Mucosa of rectum (tissue), 2 donors: ENCODE data around the gene KASH5.
A peak's percentile ranks its signal among the peaks of the same experiment; 100 is the strongest.
"Not testable (repeated sequence)": the region's sequence is repeated elsewhere in the genome, so short reads cannot be mapped to it uniquely, and the experiment has no call there.

Source experiments
- H3K27ac ChIP-seq, 2 donors: one replicate each; pipeline ENCODE4 v1.7.0; 2013; ENCODE audit warnings: inconsistent platforms in 2 of 2, low read depth in 2 of 2, low read length in 2 of 2
- H3K27me3 ChIP-seq, 2 donors: one replicate each; pipeline ENCODE4 v1.7.0; 2013; ENCODE audit warnings: low read length in 2 of 2; ENCODE audit not compliant: control insufficient read depth in 2 of 2, insufficient read depth in 2 of 2
- H3K36me3 ChIP-seq, 2 donors: one replicate each; pipeline ENCODE4 v1.7.0; 2013; ENCODE audit warnings: low read length in 2 of 2; ENCODE audit not compliant: control insufficient read depth in 2 of 2, insufficient read depth in 2 of 2
- H3K4me1 ChIP-seq, 2 donors: one replicate each; pipeline ENCODE4 v1.7.0; 2013; ENCODE audit warnings: low read length in 2 of 2, mild to moderate bottlenecking in 1 of 2; ENCODE audit not compliant: control insufficient read depth in 2 of 2, insufficient read depth in 2 of 2
- H3K4me3 ChIP-seq, 2 donors: one replicate each; pipeline ENCODE4 v1.7.0; 2013; ENCODE audit warnings: low read length in 2 of 2
- H3K9ac ChIP-seq, 2 donors: one replicate each; pipeline ENCODE4 v1.7.0; 2013; ENCODE audit warnings: low read length in 2 of 2, low read depth in 1 of 2, mild to moderate bottlenecking in 1 of 2
- H3K9me3 ChIP-seq, 2 donors: one replicate each; pipeline ENCODE4 v1.7.0; 2013; ENCODE audit warnings: low read length in 2 of 2; ENCODE audit not compliant: control insufficient read depth in 2 of 2
- donor health status: healthy.
- donor health status: Normal muscosa, but diverticular disease.

The KASH5 gene

DNA sequence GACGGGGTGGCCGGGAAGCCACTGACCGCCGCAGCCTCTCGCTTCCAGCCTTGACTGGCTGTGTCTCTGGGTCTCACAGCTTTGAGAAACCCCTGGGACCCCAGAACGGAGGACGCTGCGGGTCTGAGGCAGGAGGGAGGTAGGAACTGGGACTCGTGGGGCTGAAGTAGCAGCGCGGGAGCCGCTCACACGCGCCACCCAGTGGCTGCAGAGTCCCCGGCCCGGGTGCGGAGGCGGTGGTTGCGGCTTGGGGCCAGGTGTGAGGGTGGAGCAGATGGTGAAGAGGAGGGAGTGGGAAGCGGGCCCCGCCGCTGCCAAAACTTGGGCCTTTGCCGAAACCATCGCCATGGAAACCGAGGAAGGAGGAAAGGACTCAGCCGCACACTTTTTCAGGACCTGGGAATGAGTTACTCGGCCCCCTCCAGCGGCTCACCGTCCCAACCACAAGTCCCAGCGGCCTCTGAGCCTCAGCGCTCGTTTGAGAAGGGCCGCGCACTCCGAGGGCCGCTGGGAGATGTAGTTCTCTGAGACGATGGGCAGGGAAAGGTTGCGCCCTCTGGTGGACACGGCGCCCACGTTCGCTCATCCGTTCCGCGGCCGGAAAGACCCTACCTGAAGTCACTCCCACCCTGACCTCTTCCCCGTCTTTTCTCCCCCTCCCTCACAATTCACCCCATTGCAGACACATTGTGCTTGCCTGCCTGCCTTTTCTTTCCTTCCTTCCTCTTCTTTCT is 55.5 kb downstream of the KASH5 start:
- no peaks in the 10 kb centered on the region for H3K4me1 ChIP-seq
- peaks cover 23 to 26% of the 10 kb centered on the region in 2 donors for H3K27me3 ChIP-seq
- no peaks in the 10 kb centered on the region for H3K9me3 ChIP-seq
- H3K4me3 ChIP-seq, result peak overlapping the region; percentile 77 to 78
- H3K27ac ChIP-seq, result peak overlapping the region; percentile 77 to 85
- H3K9ac ChIP-seq, result peak overlapping the region; percentile 72 to 75
- peaks cover 4 to 11% of the 10 kb centered on the region in 2 donors for H3K36me3 ChIP-seq

- not testable (repeated sequence) for H3K4me1 ChIP-seq, H3K27ac ChIP-seq, H3K9me3 ChIP-seq, H3K9ac ChIP-seq
- Histone ChIP-seq H3K27me3 (peaks cover 17 to 24% of the 10 kb centered on the region in 2 donors), H3K4me3 (peak overlapping the region in 1 of 2 donors; percentile 78), H3K36me3 (peaks cover 7 to 14% of the 10 kb centered on the region in 2 donors)
These were observed 56.2 kb downstream of the KASH5 start for GRCh38 chr19:49444100-49444700.

GRCh38 chr19:49445997-49446396 is 57.9 kb downstream of the KASH5 start:
- no peaks in the 10 kb centered on the region for H3K9me3 ChIP-seq
- peaks cover 6 to 9% of the 10 kb centered on the region in 2 donors for H3K4me1 ChIP-seq
- H3K36me3 ChIP-seq, result peaks cover 10 to 14% of the 10 kb centered on the region in 2 donors
- no peak overlapping the region for H3K9ac ChIP-seq
- H3K27me3 ChIP-seq, result peaks cover 3 to 10% of the 10 kb centered on the region in 2 donors
- H3K27ac ChIP-seq, result no peak overlapping the region
- H3K4me3 ChIP-seq, result no peak overlapping the region

DNA sequence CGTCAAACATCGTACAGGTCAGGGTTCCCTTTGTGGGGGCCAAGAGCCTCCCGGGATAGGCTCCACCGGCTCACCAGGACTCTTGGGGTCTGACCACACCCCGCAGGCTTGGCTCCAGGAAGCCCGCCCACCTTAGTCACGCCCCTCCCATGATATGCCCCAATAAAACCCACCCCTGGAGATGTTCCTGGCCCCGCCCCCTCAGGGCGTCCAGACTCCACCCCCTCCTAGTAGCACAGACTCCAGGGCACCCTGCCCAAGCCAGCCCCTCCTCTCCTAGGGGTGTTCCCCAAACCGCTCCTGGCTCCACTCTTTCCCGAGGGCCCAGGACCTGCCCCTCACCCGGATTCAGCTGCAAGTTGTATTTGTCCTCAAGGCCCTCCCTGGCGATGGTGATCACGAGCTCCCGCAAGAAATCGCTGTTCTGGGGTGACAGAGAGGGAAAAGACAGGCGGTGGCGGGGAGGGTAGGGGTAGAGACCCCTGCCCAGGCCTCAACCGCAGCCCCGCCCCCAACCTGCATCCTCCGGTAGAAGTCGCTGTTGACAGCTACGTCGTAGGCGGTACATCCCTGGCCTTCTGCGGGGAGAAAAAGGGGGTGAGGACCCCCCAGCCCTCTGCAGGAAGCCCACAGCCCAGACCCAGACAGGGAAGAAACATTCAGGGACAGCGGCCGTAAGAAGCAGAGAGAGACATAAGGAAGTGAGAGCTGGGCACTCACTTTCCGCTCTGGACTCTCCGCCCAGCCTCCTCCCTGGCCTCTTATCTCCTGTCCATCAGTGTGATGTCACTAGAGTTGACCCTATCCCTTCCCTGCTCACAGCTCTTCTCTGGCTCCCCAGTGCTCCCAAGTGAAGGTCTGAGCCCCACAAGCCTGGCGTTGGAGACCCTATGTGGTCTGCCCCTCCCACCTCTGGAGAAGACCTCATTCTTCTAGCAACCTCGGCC is 59.7 kb downstream of the KASH5 start:
- no peak overlapping the region for H3K9ac ChIP-seq
- H3K27me3 ChIP-seq, result no peaks in the 10 kb centered on the region
- no peak overlapping the region for H3K27ac ChIP-seq
- no peak overlapping the region for H3K4me3 ChIP-seq
- H3K4me1 ChIP-seq, result peaks cover 9 to 13% of the 10 kb centered on the region in 2 donors
- no peaks in the 10 kb centered on the region for H3K9me3 ChIP-seq
- peaks cover 10 to 14% of the 10 kb centered on the region in 2 donors for H3K36me3 ChIP-seq

DNA sequence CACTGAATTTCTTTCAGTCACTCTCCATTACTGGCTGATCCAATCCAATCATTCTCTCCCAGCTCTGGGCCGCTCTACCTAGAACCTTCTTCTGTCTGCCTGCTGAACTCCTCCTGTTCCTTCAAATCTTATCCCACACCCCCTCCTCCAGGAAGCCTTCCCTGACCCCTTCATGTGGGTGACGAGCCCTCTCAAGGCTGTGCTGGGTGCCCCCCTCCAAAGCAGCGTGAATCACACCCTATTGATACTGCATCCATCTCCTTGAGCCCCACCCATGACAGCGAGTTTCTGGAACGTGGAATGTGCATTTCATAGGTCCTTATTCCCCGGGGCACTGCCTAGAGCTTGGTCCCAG is 60.4 kb downstream of the KASH5 start:
- Histone ChIP-seq H3K27me3 (no peaks in the 10 kb centered on the region), H3K4me1 (peaks cover 9 to 13% of the 10 kb centered on the region in 2 donors), H3K27ac (no peak overlapping the region), H3K9ac (no peak overlapping the region), H3K36me3 (peaks cover 10 to 14% of the 10 kb centered on the region in 2 donors), H3K9me3 (no peaks in the 10 kb centered on the region), H3K4me3 (no peak overlapping the region)

- Histone ChIP-seq H3K4me3 (peak overlapping the region; percentile 56 to 99), H3K9ac (no peak overlapping the region), H3K4me1 (peaks cover 14 to 23% of the 10 kb centered on the region in 2 donors), H3K36me3 (peaks cover 10 to 14% of the 10 kb centered on the region in 2 donors), H3K9me3 (no peaks in the 10 kb centered on the region), H3K27me3 (no peaks in the 10 kb centered on the region), H3K27ac (no peak overlapping the region)
These were observed 62.4 kb downstream of the KASH5 start for GRCh38 chr19:49450405-49450804.

DNA sequence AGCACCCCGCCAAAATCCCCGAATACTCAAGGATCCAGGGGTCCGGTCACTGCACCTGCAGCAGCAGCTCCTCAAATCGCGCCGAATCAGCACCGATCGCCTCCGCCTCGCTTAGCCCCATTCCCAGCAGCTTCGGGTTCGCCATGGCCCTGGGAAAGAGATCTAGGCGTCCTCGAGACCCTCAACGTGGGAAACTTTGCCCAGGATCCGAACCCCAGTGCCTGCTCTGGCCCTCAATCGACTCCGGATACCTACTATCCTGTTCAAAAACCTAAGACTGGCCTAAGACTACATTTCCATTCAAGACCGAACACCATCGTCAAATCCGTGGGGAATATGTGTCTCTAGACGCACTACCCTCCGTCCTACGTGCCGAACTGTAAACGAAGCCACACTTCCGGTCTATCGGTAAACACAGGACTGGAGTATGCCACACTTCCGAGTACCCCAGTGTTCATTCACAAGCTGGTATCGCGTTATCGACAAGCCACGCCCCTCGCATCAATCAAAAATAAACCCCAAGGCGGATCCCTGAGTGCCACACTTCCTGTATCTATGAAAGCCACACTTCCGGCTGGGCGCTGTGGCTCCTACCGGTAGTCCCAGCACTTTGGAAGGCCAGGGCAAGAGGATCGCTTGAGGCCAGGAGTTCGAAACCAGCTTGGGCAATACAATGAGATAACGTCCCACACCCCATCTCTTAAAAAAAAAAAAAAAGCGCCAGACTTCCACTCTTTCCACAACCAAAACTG is 63.6 kb downstream of the KASH5 start, which contains the start of gene PIH1D1:
Gene PIH1D1, minus strand, starts transcription at position 385 of the 752 bp plus-strand sequence. Its CDS starts 240 bp downstream, at position 145.
- H3K27ac ChIP-seq, result peak within 1 kb of the TSS; percentile 85 to 98
- H3K9ac ChIP-seq, result peak within 1 kb of the TSS; percentile 95 to 98
- H3K4me1 ChIP-seq, result peaks cover 14 to 23% of the 10 kb centered on the region in 2 donors
- no peaks in the 10 kb centered on the region for H3K9me3 ChIP-seq
- peaks cover 10 to 13% of the 10 kb centered on the region in 2 donors for H3K36me3 ChIP-seq
- H3K27me3 ChIP-seq, result no peaks in the 10 kb centered on the region
- H3K4me3 ChIP-seq, result peak within 1 kb of the TSS; percentile 99 to 100

- Histone ChIP-seq H3K9me3 (no peaks in the 10 kb centered on the region), H3K4me3 (peak within 1 kb of the TSS; percentile 70 to 96), H3K36me3 (peaks cover 5 to 10% of the 10 kb centered on the region in 2 donors), H3K27me3 (no peaks in the 10 kb centered on the region), H3K9ac (peak within 1 kb of the TSS; percentile 74 to 95), H3K27ac (peak within 1 kb of the TSS; percentile 85 to 98), H3K4me1 (peaks cover 14 to 24% of the 10 kb centered on the region in 2 donors)
These were observed 65.1 kb downstream of the KASH5 start, which contains the start of gene ALDH16A1 for GRCh38 chr19:49453013-49453756. Gene ALDH16A1 (plus strand): TSS chr19:49453225. CDS start chr19:49453332, 107 bp downstream.
